ENCODE results near the gene BRAF. TPM values are rescaled to one million over a fixed set of nuclear protein-coding genes. Genes with fewer than 3 reads are reported as not detected.
"Not testable (repeated sequence)": the region's sequence is repeated elsewhere in the genome, so short reads cannot be mapped to it uniquely, and the experiment has no call there.

Gene BRAF
- total RNA-seq, 6 experiments from 2014 or later: 9.0 to 17.7 (median 13.2) TPM

GRCh38 chr7:140966561-140967233 is 42.0 kb upstream of the BRAF start:
- DNase-seq: no peak
- Histone ChIP-seq H3K36me3 (no peaks in the 10 kb centered on the region), H3K27ac (no peak overlapping the region), H3K4me3 (no peak overlapping the region), H3K9me3 (no peaks in the 10 kb centered on the region), H3K4me1 (peaks cover 0 to 8% (median 0%) of the 10 kb centered on the region in 4 donors), H3K27me3 (no peaks in the 10 kb centered on the region)
- ATAC-seq: peak; percentile 45 to 83 (median 55)
- WGBS (ENCODE audit: insufficient coverage, low coverage, low lambda C conversion rate, missing lambda C conversion rate): 40% methylated on average over 5 of the region's 5 CpGs
- TF ChIP-seq, protein P1, sequence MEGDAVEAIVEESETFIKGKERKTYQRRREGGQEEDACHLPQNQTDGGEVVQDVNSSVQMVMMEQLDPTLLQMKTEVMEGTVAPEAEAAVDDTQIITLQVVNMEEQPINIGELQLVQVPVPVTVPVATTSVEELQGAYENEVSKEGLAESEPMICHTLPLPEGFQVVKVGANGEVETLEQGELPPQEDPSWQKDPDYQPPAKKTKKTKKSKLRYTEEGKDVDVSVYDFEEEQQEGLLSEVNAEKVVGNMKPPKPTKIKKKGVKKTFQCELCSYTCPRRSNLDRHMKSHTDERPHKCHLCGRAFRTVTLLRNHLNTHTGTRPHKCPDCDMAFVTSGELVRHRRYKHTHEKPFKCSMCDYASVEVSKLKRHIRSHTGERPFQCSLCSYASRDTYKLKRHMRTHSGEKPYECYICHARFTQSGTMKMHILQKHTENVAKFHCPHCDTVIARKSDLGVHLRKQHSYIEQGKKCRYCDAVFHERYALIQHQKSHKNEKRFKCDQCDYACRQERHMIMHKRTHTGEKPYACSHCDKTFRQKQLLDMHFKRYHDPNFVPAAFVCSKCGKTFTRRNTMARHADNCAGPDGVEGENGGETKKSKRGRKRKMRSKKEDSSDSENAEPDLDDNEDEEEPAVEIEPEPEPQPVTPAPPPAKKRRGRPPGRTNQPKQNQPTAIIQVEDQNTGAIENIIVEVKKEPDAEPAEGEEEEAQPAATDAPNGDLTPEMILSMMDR (IDR thresholded peaks at IDR 0.05): no peak
- no peak for TF ChIP-seq POLR2A (IDR thresholded peaks at IDR 0.05)
- intact Hi-C loops (cut with DNase I): no loop called here

DNA sequence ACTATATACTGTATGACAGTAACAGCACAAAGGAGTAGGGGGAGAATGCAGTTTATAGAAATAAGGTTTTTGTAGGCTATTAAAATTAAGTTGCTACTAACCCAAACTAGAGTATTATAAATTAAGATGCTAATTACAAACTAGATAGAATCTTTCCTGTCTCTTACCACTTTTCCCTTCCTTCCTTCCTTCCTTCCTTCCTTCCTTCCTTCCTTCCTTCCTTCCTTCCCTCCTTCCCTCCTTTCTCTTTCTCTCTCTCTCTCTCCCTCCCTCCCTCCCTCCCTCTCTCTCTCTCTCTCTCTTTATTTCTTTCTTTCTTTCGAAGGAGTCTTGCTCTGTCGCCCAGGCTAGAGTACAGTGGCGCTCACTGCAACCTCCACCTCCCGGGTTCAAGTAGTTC is 36.4 kb upstream of the BRAF start:
- 86% methylated on average over 4 of the region's 4 CpGs for WGBS (ENCODE audit: insufficient coverage, low coverage, low lambda C conversion rate, missing lambda C conversion rate)
- no peaks in the 10 kb centered on the region for H3K4me1 ChIP-seq
- no peak for DNase-seq
- H3K9me3 ChIP-seq: no peaks in the 10 kb centered on the region
- TF ChIP-seq, protein P1 (IDR thresholded peaks at IDR 0.05): no peak
- no peak for TF ChIP-seq POLR2A (IDR thresholded peaks at IDR 0.05)
- H3K27ac ChIP-seq: no peak overlapping the region
- H3K36me3 ChIP-seq: no peaks in the 10 kb centered on the region
- intact Hi-C loops (cut with DNase I): no loop called here
- H3K4me3 ChIP-seq: no peak overlapping the region
- ATAC-seq: no peak
- no peaks in the 10 kb centered on the region for H3K27me3 ChIP-seq

- H3K27ac ChIP-seq; DNase-seq; ATAC-seq; H3K9me3 ChIP-seq; H3K4me1 ChIP-seq; H3K4me3 ChIP-seq; intact Hi-C loops (cut with DNase I); H3K27me3 ChIP-seq; H3K36me3 ChIP-seq: not testable (repeated sequence)
- WGBS (ENCODE audit: insufficient coverage, low coverage, low lambda C conversion rate, missing lambda C conversion rate): 93% methylated on average over 3 of the region's 25 CpGs
These were observed 32.3 kb upstream of the BRAF start for GRCh38 chr7:140956997-140957396.

- Histone ChIP-seq H3K9me3 (no peaks in the 10 kb centered on the region), H3K36me3 (no peaks in the 10 kb centered on the region), H3K27me3 (no peaks in the 10 kb centered on the region), H3K4me1 (no peaks in the 10 kb centered on the region), H3K27ac (no peak overlapping the region), H3K4me3 (no peak overlapping the region)
- DNase-seq: no peak
- whole genome bisulfite sequencing (ENCODE audit: insufficient coverage, low coverage, low lambda C conversion rate, missing lambda C conversion rate): 33% methylated on average over 2 of the region's 2 CpGs
- TF ChIP-seq, protein P1 (IDR thresholded peaks at IDR 0.05): no peak
- no peak for TF ChIP-seq POLR2A (IDR thresholded peaks at IDR 0.05)
- intact Hi-C loops (cut with DNase I): no loop called here
- no peak for ATAC-seq
These were observed 21.2 kb upstream of the BRAF start for GRCh38 chr7:140945940-140946339.

DNA sequence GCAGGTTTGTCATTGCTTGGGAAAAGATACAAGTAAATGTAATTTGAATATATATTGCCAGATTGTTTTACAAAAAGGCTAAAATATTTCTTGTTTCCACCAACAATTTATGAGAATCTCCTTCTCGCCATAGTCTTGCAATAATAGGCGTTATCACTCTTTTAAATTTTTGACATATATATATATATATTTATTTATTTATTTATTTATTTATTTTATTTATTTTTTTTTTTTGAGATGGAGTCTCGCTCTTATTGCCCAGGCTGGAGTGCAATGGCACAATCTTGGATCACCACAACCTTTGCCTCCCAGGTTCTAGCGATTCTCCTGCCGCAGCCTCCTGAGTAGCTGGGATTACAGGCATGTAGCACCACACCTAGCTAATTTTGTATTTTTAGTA is 17.5 kb upstream of the BRAF start:
- H3K9me3 ChIP-seq; DNase-seq; intact Hi-C loops (cut with DNase I); ATAC-seq; H3K27ac ChIP-seq; H3K4me1 ChIP-seq; H3K36me3 ChIP-seq; H3K4me3 ChIP-seq; H3K27me3 ChIP-seq: not testable (repeated sequence)
- WGBS (ENCODE audit: insufficient coverage, low coverage, low lambda C conversion rate, missing lambda C conversion rate): 99% methylated on average over 5 of the region's 5 CpGs

Data from right lobe of liver (tissue), 6 donors.